Measurements from ENCODE around the gene TAPT1. TPM values are rescaled to one million over a fixed set of nuclear protein-coding genes. Genes with fewer than 3 reads are reported as not detected.

The TAPT1 gene
- total RNA-seq, 2 experiments from 2014 or later = 32.6 to 34.4 TPM

DNA sequence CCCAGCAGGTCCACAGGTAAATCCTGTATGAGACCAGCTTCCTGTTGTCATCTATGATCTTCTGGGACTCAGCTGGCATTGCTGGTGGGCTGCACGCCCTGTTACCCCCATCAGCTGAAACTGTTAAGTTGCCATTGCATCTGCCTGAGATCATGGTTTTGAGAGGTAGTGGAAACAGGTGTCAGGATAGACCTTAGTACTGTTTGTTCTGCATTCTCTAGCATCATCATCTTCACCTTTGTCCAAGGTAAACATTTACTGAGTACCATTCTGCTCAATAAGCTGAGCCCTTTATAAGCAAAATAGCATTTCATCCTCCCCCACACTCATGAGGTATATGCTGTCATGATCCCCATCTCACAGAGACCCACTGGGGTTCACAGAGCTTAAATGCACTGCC lies 99.6 kb downstream of the TAPT1 start:
- CTCF ChIA-PET = interaction anchor here (0.9 kb wide), 1 partner anchor 9 kb away, joined by 3 read pairs; no protein-coding TSS in a partner anchor
- ATAC-seq = no peak
- DNase-seq = no peak
- Mint-ChIP-seq H3K27ac (no peak overlapping the region), H3K27me3 (no peaks in the 10 kb centered on the region), H3K36me3 (ENCODE audit: low read depth) (no peaks in the 10 kb centered on the region), H3K9me3 (ENCODE audit: low read depth) (no peaks in the 10 kb centered on the region), H3K4me3 (no peak overlapping the region), H3K4me1 (peaks cover 20% of the 10 kb centered on the region)
- intact Hi-C loops (cut with DNase I, micrococcal nuclease) = no loop called here
- POLR2A ChIA-PET = no interaction called here

DNA sequence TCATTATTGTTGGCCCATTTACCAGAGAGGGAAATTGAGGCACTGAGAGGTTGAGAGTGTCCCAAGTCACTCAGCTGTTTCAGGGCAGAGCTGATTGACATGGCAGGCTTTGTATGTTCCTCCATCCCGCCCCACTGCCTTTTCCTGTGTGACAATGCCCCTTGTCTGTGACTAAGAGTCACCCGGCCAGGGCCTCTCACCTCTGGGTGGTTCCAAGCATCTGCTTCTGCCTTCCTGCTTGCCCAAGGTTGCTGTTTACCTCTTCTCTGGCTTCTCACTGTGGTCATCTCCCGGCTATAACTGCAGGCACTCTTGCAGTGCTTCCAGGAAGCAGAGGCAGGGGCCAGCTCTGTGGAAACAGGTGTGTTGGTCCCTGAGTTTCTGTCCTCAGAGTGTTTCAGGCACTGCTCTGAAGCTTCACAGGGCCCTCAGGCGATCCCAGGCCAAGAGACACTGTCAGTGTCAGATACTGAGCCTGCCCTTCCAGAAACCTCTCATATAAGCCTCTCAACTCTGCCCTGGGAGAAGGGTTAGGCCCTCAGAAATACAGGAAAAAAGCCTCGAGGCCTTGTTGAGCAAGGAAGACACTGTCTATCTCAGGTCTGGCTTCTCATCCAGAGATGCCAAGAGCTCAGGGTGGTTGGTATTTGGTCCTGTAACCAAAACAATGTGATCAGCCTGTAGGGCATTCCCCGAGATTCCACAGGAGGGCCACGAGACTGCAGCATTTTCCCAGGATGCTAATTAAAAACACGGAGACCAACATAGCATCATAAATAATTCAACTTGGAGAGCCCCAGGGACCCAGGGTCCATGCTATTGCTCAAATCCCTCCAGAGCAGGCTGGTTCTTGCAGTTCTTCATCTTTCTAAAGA lies 100.5 kb downstream of the TAPT1 start:
- POLR2A ChIA-PET = no interaction called here
- H3K9me3 Mint-ChIP-seq (ENCODE audit: low read depth) = no peaks in the 10 kb centered on the region
- intact Hi-C loops (cut with DNase I, micrococcal nuclease) = no loop called here
- no peak for ATAC-seq
- peak; percentile 20 for DNase-seq
- H3K4me3 Mint-ChIP-seq = no peak overlapping the region
- CTCF ChIA-PET = interaction anchor here (0.9 kb wide), 1 partner anchor 8 kb away, joined by 3 read pairs; no protein-coding TSS in a partner anchor
- no peaks in the 10 kb centered on the region for H3K27me3 Mint-ChIP-seq
- no peak overlapping the region for H3K27ac Mint-ChIP-seq
- H3K4me1 Mint-ChIP-seq = peaks cover 20% of the 10 kb centered on the region
- no peaks in the 10 kb centered on the region for H3K36me3 Mint-ChIP-seq (ENCODE audit: low read depth)

- DNase-seq (no peak), ATAC-seq (no peak)
- no peak overlapping the region for H3K4me3 Mint-ChIP-seq
- no peak overlapping the region for H3K27ac Mint-ChIP-seq
- peaks cover 20% of the 10 kb centered on the region for H3K4me1 Mint-ChIP-seq
- intact Hi-C loops (cut with DNase I, micrococcal nuclease) = no loop called here
- POLR2A ChIA-PET = no interaction called here
- CTCF ChIA-PET = no interaction called here
- H3K36me3 Mint-ChIP-seq (ENCODE audit: low read depth) = no peaks in the 10 kb centered on the region
- H3K9me3 Mint-ChIP-seq (ENCODE audit: low read depth) = no peaks in the 10 kb centered on the region
- H3K27me3 Mint-ChIP-seq = peaks cover 2% of the 10 kb centered on the region
Observed at GRCh38 chr4:16124232-16124631, 102.0 kb downstream of the TAPT1 start.

DNA sequence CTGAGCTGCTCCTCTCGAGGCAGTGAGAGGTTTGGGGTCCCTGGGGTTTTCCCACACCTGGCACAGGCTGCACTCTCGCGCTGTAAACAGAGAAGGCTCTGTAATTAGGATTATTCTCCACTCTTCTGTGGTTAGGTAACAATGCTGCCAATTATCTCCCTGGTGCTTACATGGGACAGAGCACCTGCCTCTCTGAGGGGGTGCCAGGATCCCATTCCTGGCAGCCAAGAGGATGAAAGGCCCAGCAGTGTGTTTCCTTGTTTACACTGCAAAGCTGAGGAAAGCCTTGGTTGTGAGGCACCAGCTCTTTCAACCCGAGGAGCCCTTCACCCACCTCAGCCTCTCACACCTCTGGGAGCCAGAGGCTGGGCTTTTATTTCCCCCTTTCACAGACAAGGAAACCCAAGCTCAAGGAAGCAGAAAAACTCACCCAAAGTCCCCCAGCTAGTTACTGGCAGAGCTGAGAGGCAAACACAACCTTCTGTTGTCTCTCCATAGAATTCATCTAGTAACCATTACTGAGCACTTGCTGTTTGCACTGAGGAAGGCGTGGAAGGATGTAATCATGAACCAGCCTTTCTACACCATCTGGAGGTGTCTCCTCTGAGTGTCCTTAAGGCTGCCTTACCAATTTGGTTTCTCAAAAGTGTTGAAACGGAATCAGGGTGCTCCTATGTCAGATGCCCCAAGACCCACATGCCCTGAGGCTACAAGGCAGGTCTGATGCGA lies 102.8 kb downstream of the TAPT1 start:
- Mint-ChIP-seq H3K27me3 (peaks cover 2% of the 10 kb centered on the region), H3K4me1 (peaks cover 20% of the 10 kb centered on the region), H3K27ac (peak overlapping the region; percentile 7), H3K9me3 (ENCODE audit: low read depth) (no peaks in the 10 kb centered on the region), H3K4me3 (no peak overlapping the region), H3K36me3 (ENCODE audit: low read depth) (no peaks in the 10 kb centered on the region)
- POLR2A ChIA-PET = no interaction called here
- intact Hi-C loops (cut with DNase I, micrococcal nuclease) = no loop called here
- ATAC-seq = no peak
- no peak for DNase-seq
- CTCF ChIA-PET = interaction anchor here (0.8 to 0.9 kb wide), 2 partner anchors 45 to 142 kb away, joined by 3 to 4 read pairs; no protein-coding TSS in a partner anchor

GRCh38 chr4:16122784-16123183 lies 103.5 kb downstream of the TAPT1 start:
- DNase-seq = peak; percentile 48
- ChIA-PET POLR2A (no interaction called here), CTCF (interaction anchor here (0.8 kb wide), 1 partner anchor 45 kb away, joined by 3 read pairs; no protein-coding TSS in a partner anchor)
- Mint-ChIP-seq H3K9me3 (ENCODE audit: low read depth) (no peaks in the 10 kb centered on the region), H3K4me1 (peaks cover 20% of the 10 kb centered on the region), H3K4me3 (no peak overlapping the region), H3K36me3 (ENCODE audit: low read depth) (no peaks in the 10 kb centered on the region), H3K27ac (no peak overlapping the region), H3K27me3 (peaks cover 2% of the 10 kb centered on the region)
- peak; percentile 83 for ATAC-seq
- intact Hi-C loops (cut with DNase I, micrococcal nuclease) = no loop called here

GRCh38 chr4:16122308-16122711 lies 104.0 kb downstream of the TAPT1 start:
- intact Hi-C loops (cut with DNase I, micrococcal nuclease) = no loop called here
- Mint-ChIP-seq H3K9me3 (ENCODE audit: low read depth) (no peaks in the 10 kb centered on the region), H3K4me3 (no peak overlapping the region), H3K36me3 (ENCODE audit: low read depth) (no peaks in the 10 kb centered on the region), H3K27me3 (peaks cover 2% of the 10 kb centered on the region), H3K27ac (peak overlapping the region; percentile 30), H3K4me1 (peaks cover 20% of the 10 kb centered on the region)
- ChIA-PET CTCF (no interaction called here), POLR2A (no interaction called here)
- ATAC-seq (no peak), DNase-seq (no peak)

GRCh38 chr4:16120720-16121119 lies 105.6 kb downstream of the TAPT1 start:
- DNase-seq (no peak), ATAC-seq (peak; percentile 28)
- no peak overlapping the region for H3K4me3 Mint-ChIP-seq
- no peak overlapping the region for H3K27ac Mint-ChIP-seq
- H3K4me1 Mint-ChIP-seq = peaks cover 18% of the 10 kb centered on the region
- POLR2A ChIA-PET = no interaction called here
- CTCF ChIA-PET = no interaction called here
- intact Hi-C loops (cut with DNase I, micrococcal nuclease) = no loop called here
- H3K36me3 Mint-ChIP-seq (ENCODE audit: low read depth) = no peaks in the 10 kb centered on the region
- H3K27me3 Mint-ChIP-seq = peaks cover 5% of the 10 kb centered on the region
- H3K9me3 Mint-ChIP-seq (ENCODE audit: low read depth) = no peaks in the 10 kb centered on the region

- Mint-ChIP-seq H3K27me3 (peaks cover 5% of the 10 kb centered on the region), H3K27ac (no peak overlapping the region), H3K9me3 (ENCODE audit: low read depth) (no peaks in the 10 kb centered on the region), H3K4me3 (no peak overlapping the region), H3K36me3 (ENCODE audit: low read depth) (no peaks in the 10 kb centered on the region), H3K4me1 (peaks cover 18% of the 10 kb centered on the region)
- ChIA-PET CTCF (no interaction called here), POLR2A (no interaction called here)
- ATAC-seq (no peak), DNase-seq (no peak)
- intact Hi-C loops (cut with DNase I, micrococcal nuclease) = no loop called here
Observed at GRCh38 chr4:16119981-16120380, 106.3 kb downstream of the TAPT1 start.

- ChIA-PET POLR2A (no interaction called here), CTCF (interaction anchor here (0.8 to 1.1 kb wide), 3 partner anchors 8 to 65 kb away, joined by 3 to 4 read pairs (median 3); no protein-coding TSS in a partner anchor)
- peaks cover 13% of the 10 kb centered on the region for H3K4me1 Mint-ChIP-seq
- no peak for DNase-seq
- H3K4me3 Mint-ChIP-seq = no peak overlapping the region
- H3K36me3 Mint-ChIP-seq (ENCODE audit: low read depth) = no peaks in the 10 kb centered on the region
- ATAC-seq = no peak
- no peak overlapping the region for H3K27ac Mint-ChIP-seq
- intact Hi-C loops (cut with DNase I, micrococcal nuclease) = no loop called here
- H3K9me3 Mint-ChIP-seq (ENCODE audit: low read depth) = no peaks in the 10 kb centered on the region
- H3K27me3 Mint-ChIP-seq = peaks cover 5% of the 10 kb centered on the region
Observed at GRCh38 chr4:16118090-16118489, 108.2 kb downstream of the TAPT1 start.

GRCh38 chr4:16117164-16117563 lies 109.1 kb downstream of the TAPT1 start:
- Mint-ChIP-seq H3K4me3 (no peak overlapping the region), H3K27me3 (peaks cover 7% of the 10 kb centered on the region), H3K27ac (no peak overlapping the region), H3K9me3 (ENCODE audit: low read depth) (no peaks in the 10 kb centered on the region), H3K4me1 (peaks cover 4% of the 10 kb centered on the region), H3K36me3 (ENCODE audit: low read depth) (no peaks in the 10 kb centered on the region)
- ATAC-seq (no peak), DNase-seq (no peak)
- ChIA-PET POLR2A (no interaction called here), CTCF (interaction anchor here (1.1 kb wide), 1 partner anchor 64 kb away, joined by 4 read pairs; no protein-coding TSS in a partner anchor)
- intact Hi-C loops (cut with DNase I, micrococcal nuclease) = no loop called here

- no peak overlapping the region for H3K27ac Mint-ChIP-seq
- H3K4me1 Mint-ChIP-seq = no peaks in the 10 kb centered on the region
- ChIA-PET POLR2A (no interaction called here), CTCF (interaction anchor here (0.6 kb wide), 1 partner anchor 31 kb away, joined by 3 read pairs; no protein-coding TSS in a partner anchor)
- intact Hi-C loops (cut with DNase I, micrococcal nuclease) = no loop called here
- H3K9me3 Mint-ChIP-seq (ENCODE audit: low read depth) = no peaks in the 10 kb centered on the region
- peaks cover 9% of the 10 kb centered on the region for H3K27me3 Mint-ChIP-seq
- ATAC-seq = no peak
- no peak overlapping the region for H3K4me3 Mint-ChIP-seq
- H3K36me3 Mint-ChIP-seq (ENCODE audit: low read depth) = no peaks in the 10 kb centered on the region
- no peak for DNase-seq
Observed at GRCh38 chr4:16116493-16116990, 109.7 kb downstream of the TAPT1 start.
